Activated CD8-positive, alpha-beta memory T cell treated with anti-CD3 and anti-CD28 coated beads, Interleukin-2, amount 10 ng/mL, durations not matched to agents 7 days and 5 days (primary cell): ENCODE results near the gene AKAP17A. TPM values are rescaled to one million over a fixed set of nuclear protein-coding genes. Genes with fewer than 3 reads are reported as not detected.

Source experiments
- ATAC-seq: fragments of 150-1000 bp; cut with Tn5 transposase; one replicate; pipeline ENCODE4 v1.10.0; 2021; ENCODE audit warnings: moderate library complexity
- CTCF ChIA-PET: fragments of 350-600 bp; sonication (Branson Sonifier 250); formaldehyde crosslinking; loops from one replicate; lab custom pipeline; 2021; ENCODE audit warnings: antibody characterized with exemption; lab: Charles Lee
- DNase-seq: peaks from one replicate; pipeline ENCODE4 v3.0.0-alpha.2; 2020
- H3K27ac Mint-ChIP-seq: one replicate; pipeline ENCODE4 v1.8.0; 2021; ENCODE audit warnings: mild to moderate bottlenecking, mixed read lengths
- H3K27me3 Mint-ChIP-seq: one replicate; pipeline ENCODE4 v1.8.0; 2021; ENCODE audit warnings: mixed read lengths
- H3K36me3 Mint-ChIP-seq: one replicate; pipeline ENCODE4 v1.8.0; 2021; ENCODE audit warnings: mild to moderate bottlenecking, mixed read lengths
- H3K4me1 Mint-ChIP-seq: one replicate; pipeline ENCODE4 v1.8.0; 2021; ENCODE audit warnings: mixed read lengths
- H3K4me3 Mint-ChIP-seq: one replicate; pipeline ENCODE4 v1.8.0; 2021; ENCODE audit warnings: mild to moderate bottlenecking, moderate library complexity, mixed read lengths
- H3K9me3 Mint-ChIP-seq: one replicate; pipeline ENCODE4 v1.8.0; 2022; ENCODE audit warnings: low read depth, mixed read lengths
- total RNA-seq, 2 experiments: library from RNA; stranded (reverse); gene quantifications; one replicate each; pipeline ENCODE4 v1.2.3, GENCODE V29; 2021

Gene AKAP17A
- total RNA-seq, 2 experiments from 2014 or later, result 83.9 to 88.8 TPM

DNA sequence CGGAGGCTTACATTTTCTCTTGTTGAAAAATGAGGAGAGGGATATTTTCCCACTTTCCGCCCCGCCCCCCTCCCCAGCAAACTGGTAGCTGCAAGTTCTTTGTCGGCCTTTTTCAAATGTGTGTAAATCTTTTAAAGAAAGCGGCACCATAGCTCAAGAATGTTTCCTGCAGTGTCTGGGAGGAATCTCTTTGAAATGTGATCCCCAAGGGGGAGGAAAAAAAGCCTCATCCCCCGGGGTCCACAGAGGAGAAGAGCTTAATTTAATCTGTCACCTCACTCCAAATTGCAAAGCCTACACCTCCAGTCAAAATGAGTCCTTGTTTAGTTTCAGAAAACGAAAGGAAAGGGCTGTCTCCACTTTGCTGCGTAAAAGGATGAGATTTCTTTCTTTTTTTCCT is 58.2 kb downstream of the AKAP17A start:
- no peak overlapping the region for H3K4me3 Mint-ChIP-seq
- DNase-seq, result no peak
- peaks cover 7% of the 10 kb centered on the region for H3K4me1 Mint-ChIP-seq
- CTCF ChIA-PET, result no interaction called here
- no peak for ATAC-seq
- H3K27me3 Mint-ChIP-seq, result peaks cover 8% of the 10 kb centered on the region
- H3K9me3 Mint-ChIP-seq, result peaks cover 4% of the 10 kb centered on the region
- no peak overlapping the region for H3K27ac Mint-ChIP-seq
- H3K36me3 Mint-ChIP-seq, result peaks cover 7% of the 10 kb centered on the region

Other genes with a start within 250 kb of the AKAP17A start
- 100 to 1,000 TPM; 204 to 235 TPM for gene SLC25A6, start 199.5 kb upstream of the AKAP17A start, total RNA-seq
- 10 to 100 TPM; 39.9 to 44.7 TPM for gene ASMTL, start 138.7 kb upstream of the AKAP17A start, total RNA-seq
- gene P2RY8, start 54.4 kb upstream of the AKAP17A start, total RNA-seq, result 100 to 1,000 TPM in 1 of 2 experiments, 10 to 100 TPM in 1; 82.4 to 109 TPM
- 1 to 10 TPM; 1.2 to 5.0 TPM for gene ASMT, start 23.5 kb downstream of the AKAP17A start, total RNA-seq